PFSK-1 (cell line): ENCODE data around the gene NDRG2.

Source experiments
- FOXP2 ChIP-seq: optimal IDR thresholded peaks from 2 replicates; pipeline ENCODE3; 2011; ENCODE audit warnings: borderline replicate concordance, control low read depth, inconsistent platforms; ENCODE audit not compliant: insufficient read depth; ENCODE audit errors: extremely low read length, extremely low read depth
- POLR2AphosphoS5 ChIP-seq: IDR thresholded peaks from 2 replicates; pipeline ENCODE4 v1.6.1; 2012; ENCODE audit warnings: low read depth, mild to moderate bottlenecking, control low read depth, low read length, moderate library complexity
- TAF1 ChIP-seq: IDR thresholded peaks from 2 replicates; pipeline ENCODE4 v1.6.1; 2012; ENCODE audit warnings: low read length, control low read depth, borderline replicate concordance; ENCODE audit not compliant: insufficient read depth
- TF ChIP-seq, protein P1 (sequence below), 2 experiments: IDR thresholded peaks; 2 replicates each; pipeline versions ENCODE4 v1.6.1 to v1.8.0; 2011 to 2012; ENCODE audit warnings: low read depth in 2 of 2, low read length in 2 of 2, control low read depth in 1 of 2, inconsistent platforms in 1 of 2, mild to moderate bottlenecking in 1 of 2, moderate library complexity in 1 of 2; ENCODE audit not compliant: insufficient read depth in 1 of 2

- TF ChIP-seq, protein P1, sequence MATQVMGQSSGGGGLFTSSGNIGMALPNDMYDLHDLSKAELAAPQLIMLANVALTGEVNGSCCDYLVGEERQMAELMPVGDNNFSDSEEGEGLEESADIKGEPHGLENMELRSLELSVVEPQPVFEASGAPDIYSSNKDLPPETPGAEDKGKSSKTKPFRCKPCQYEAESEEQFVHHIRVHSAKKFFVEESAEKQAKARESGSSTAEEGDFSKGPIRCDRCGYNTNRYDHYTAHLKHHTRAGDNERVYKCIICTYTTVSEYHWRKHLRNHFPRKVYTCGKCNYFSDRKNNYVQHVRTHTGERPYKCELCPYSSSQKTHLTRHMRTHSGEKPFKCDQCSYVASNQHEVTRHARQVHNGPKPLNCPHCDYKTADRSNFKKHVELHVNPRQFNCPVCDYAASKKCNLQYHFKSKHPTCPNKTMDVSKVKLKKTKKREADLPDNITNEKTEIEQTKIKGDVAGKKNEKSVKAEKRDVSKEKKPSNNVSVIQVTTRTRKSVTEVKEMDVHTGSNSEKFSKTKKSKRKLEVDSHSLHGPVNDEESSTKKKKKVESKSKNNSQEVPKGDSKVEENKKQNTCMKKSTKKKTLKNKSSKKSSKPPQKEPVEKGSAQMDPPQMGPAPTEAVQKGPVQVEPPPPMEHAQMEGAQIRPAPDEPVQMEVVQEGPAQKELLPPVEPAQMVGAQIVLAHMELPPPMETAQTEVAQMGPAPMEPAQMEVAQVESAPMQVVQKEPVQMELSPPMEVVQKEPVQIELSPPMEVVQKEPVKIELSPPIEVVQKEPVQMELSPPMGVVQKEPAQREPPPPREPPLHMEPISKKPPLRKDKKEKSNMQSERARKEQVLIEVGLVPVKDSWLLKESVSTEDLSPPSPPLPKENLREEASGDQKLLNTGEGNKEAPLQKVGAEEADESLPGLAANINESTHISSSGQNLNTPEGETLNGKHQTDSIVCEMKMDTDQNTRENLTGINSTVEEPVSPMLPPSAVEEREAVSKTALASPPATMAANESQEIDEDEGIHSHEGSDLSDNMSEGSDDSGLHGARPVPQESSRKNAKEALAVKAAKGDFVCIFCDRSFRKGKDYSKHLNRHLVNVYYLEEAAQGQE (IDR thresholded peaks at IDR 0.05; ENCODE audit: insufficient read depth in 1 of 2, low read depth in 2 of 2, low read length in 2 of 2), result no peak
- TF ChIP-seq FOXP2, result no peak
- no peak for TF ChIP-seq TAF1
- no peak for TF ChIP-seq POLR2AphosphoS5
Measured at GRCh38 chr14:20998674-20999366, 26.0 kb downstream of the NDRG2 start, which contains the start of gene SLC39A2.
